Keratinocyte (primary cell): Measurements from ENCODE around the gene HDGFL2.

Experiments used
- EZH2 ChIP-seq: IDR thresholded peaks from one replicate; pipeline ENCODE4 v1.6.1; 2012; ENCODE audit warnings: inconsistent platforms, mild to moderate bottlenecking, low read length, moderate library complexity
- TF ChIP-seq, protein P1 (sequence below), 3 experiments: IDR thresholded peaks in 1 of 3; conservative IDR thresholded peaks in 1 of 3; optimal IDR thresholded peaks in 1 of 3; 2 replicates in 2 of 3; 3 replicates in 1 of 3; pipeline versions ENCODE3 to v1.5.1; 2011; ENCODE audit warnings: low read length in 3 of 3, mild to moderate bottlenecking in 3 of 3, moderate library complexity in 2 of 3, control low read depth in 1 of 3, inconsistent platforms in 1 of 3; ENCODE audit not compliant: insufficient read depth in 2 of 3; ENCODE audit errors: extremely low read depth in 1 of 3

DNA sequence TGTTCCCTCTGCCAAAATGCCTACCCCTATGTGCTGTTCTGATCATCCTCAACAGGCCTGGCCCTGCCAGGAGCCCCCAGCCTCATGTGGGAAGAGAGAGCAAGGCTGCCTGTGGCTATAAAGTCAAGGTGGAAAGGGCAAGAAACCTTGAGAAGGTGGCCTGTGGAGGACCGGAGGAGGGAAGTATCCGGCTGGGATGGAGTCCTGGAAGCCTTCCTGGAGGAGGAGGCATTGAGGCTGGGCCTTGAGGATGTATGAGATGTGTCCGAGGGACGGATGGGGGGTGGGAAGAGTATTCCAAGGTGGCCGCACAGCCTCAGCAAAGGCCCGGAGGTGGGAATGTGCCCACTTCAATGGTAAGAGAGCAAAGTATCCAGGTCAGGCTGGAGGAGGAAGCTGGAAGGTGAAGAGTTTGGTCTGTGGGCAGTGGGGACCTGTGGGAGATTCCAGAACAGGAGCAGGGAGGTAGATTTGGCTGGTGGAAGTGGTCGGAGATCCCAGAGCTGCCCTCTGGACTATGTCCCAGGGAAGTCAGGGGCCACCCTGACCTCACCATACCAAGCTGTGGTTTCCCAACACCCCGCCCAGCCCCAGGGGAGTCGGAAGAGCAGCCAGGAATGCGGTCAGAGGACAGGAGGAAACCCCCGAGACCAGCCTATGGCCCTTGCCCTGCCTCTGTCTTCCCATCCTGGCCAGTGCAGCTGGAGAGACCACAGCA, 49.2 kb downstream of the HDGFL2 start:
- TF ChIP-seq, protein P1, sequence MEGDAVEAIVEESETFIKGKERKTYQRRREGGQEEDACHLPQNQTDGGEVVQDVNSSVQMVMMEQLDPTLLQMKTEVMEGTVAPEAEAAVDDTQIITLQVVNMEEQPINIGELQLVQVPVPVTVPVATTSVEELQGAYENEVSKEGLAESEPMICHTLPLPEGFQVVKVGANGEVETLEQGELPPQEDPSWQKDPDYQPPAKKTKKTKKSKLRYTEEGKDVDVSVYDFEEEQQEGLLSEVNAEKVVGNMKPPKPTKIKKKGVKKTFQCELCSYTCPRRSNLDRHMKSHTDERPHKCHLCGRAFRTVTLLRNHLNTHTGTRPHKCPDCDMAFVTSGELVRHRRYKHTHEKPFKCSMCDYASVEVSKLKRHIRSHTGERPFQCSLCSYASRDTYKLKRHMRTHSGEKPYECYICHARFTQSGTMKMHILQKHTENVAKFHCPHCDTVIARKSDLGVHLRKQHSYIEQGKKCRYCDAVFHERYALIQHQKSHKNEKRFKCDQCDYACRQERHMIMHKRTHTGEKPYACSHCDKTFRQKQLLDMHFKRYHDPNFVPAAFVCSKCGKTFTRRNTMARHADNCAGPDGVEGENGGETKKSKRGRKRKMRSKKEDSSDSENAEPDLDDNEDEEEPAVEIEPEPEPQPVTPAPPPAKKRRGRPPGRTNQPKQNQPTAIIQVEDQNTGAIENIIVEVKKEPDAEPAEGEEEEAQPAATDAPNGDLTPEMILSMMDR (optimal IDR thresholded peaks at IDR 0.05 in 1 of 3, IDR thresholded peaks at IDR 0.05 in 1 of 3, conservative IDR thresholded peaks at IDR 0.05 in 1 of 3; ENCODE audit: extremely low read depth in 1 of 3, insufficient read depth in 2 of 3, low read length in 3 of 3) = no peak
- TF ChIP-seq EZH2 = no peak
